Lower leg skin (tissue), 4 donors: ENCODE results near the gene AIDA. TPM values are rescaled to one million over a fixed set of nuclear protein-coding genes. Genes with fewer than 3 reads are reported as not detected.

Experiments
- DNase-seq, 2 donors: peaks; one replicate each; pipeline ENCODE4 v3.0.0-alpha.2; 2019; ENCODE audit warnings: low spot score in 2 of 2
- H3K4me3 ChIP-seq: fragments of 200-600 bp; sonication (generic); 2 replicates; pipeline ENCODE4 v1.5.1; 2017; ENCODE audit warnings: mild to moderate bottlenecking, low read depth; ENCODE audit not compliant: poor library complexity, severe bottlenecking
- CTCF ChIP-seq, 3 donors: fragments of 450-650 bp; IDR thresholded peaks; one replicate each; pipeline ENCODE4 v1.5.1; 2016; ENCODE audit warnings: antibody characterized with exemption in 3 of 3, mild to moderate bottlenecking in 3 of 3, moderate library complexity in 2 of 3
- POLR2A ChIP-seq, 2 donors: fragments of 450-650 bp; IDR thresholded peaks; one replicate each; pipeline ENCODE4 v1.6.1; 2016 to 2017; ENCODE audit warnings: antibody characterized with exemption in 2 of 2, mild to moderate bottlenecking in 1 of 2, moderate library complexity in 1 of 2
- WGBS, 2 donors: methylation state at CpG; one replicate each; pipeline ENCODE4 v1.1.5; 2018; 5-methylcytosine and 5-hydroxymethylcytosine counted together
- intact Hi-C: fragments of 100-400 bp; cut with DNase I; formaldehyde crosslinking; loops from one replicate; pipeline ENCODE4 v1.15.0; 2023; ENCODE audit warnings: low total_unique reads
- total RNA-seq, 4 donors: library from RNA; depleted of rRNA; stranded (reverse); fragments of >200 nt; gene quantifications; one replicate each; pipeline ENCODE4 v1.1.0, GENCODE V29; 2016

Gene AIDA
- total RNA-seq, 4 donors from 2014 or later: 27.2 to 38.1 (median 30.2) TPM

- H3K4me3 ChIP-seq: no peak within 1 kb of the TSS
- TF ChIP-seq POLR2A (IDR thresholded peaks at IDR 0.05) (no peak), CTCF (IDR thresholded peaks at IDR 0.05) (no peak)
- no peak for DNase-seq
- 32 to 45% methylated on average over 1 of the region's 1 CpG for WGBS, 2 donors
- intact Hi-C loops: loop anchor here (2.0 kb wide), 1 partner anchor 344 kb away; no protein-coding TSS in a partner anchor
These were observed 24.7 kb upstream of the AIDA start, which contains the start of gene FAM177B for GRCh38 chr1:222736972-222737371. Gene FAM177B, plus strand, starts transcription at chr1:222737202. Its CDS starts 9,344 bp downstream, at chr1:222746546.

GRCh38 chr1:222736470-222736869, 24.2 kb upstream of the AIDA start:
- H3K4me3 ChIP-seq: no peak overlapping the region
- no peak for DNase-seq
- intact Hi-C loops: loop anchor here (2.0 kb wide), 1 partner anchor 344 kb away; no protein-coding TSS in a partner anchor
- TF ChIP-seq POLR2A (IDR thresholded peaks at IDR 0.05): no peak
- TF ChIP-seq CTCF (IDR thresholded peaks at IDR 0.05): no peak
- WGBS, 2 donors: 70 to 78% methylated on average over 5 of the region's 5 CpGs

GRCh38 chr1:222734740-222735139, 22.4 kb upstream of the AIDA start:
- 80 to 88% methylated on average over 1 of the region's 1 CpG for WGBS, 2 donors
- intact Hi-C loops: no loop called here
- TF ChIP-seq CTCF (IDR thresholded peaks at IDR 0.05) (no peak), POLR2A (IDR thresholded peaks at IDR 0.05) (no peak)
- H3K4me3 ChIP-seq: no peak overlapping the region
- DNase-seq: no peak

GRCh38 chr1:222732216-222733159, 20.2 kb upstream of the AIDA start:
- no peak for TF ChIP-seq POLR2A (IDR thresholded peaks at IDR 0.05)
- TF ChIP-seq CTCF (IDR thresholded peaks at IDR 0.05): no peak
- H3K4me3 ChIP-seq: no peak overlapping the region
- intact Hi-C loops: no loop called here
- DNase-seq: no peak
- WGBS, 2 donors: 86 to 91% methylated on average over 3 of the region's 3 CpGs

- WGBS, 2 donors: 82 to 90% methylated on average over 1 of the region's 1 CpG
- intact Hi-C loops: no loop called here
- no peak for DNase-seq
- TF ChIP-seq POLR2A (IDR thresholded peaks at IDR 0.05) (no peak), CTCF (IDR thresholded peaks at IDR 0.05) (no peak)
- no peak overlapping the region for H3K4me3 ChIP-seq
These were observed 18.6 kb upstream of the AIDA start for GRCh38 chr1:222730866-222731265.
